Activated naive CD8-positive, alpha-beta T cell treated with anti-CD3 and anti-CD28 coated beads, Interleukin-2, amount 50 U/mL, for 24 hours (primary cell): ENCODE data around the gene AGBL3.
"Not testable (repeated sequence)": the region's sequence is repeated elsewhere in the genome, so short reads cannot be mapped to it uniquely, and the experiment has no call there.

ENCODE experiments used
- ATAC-seq: fragments of 150-1000 bp; cut with Tn5 transposase; one replicate; pipeline ENCODE4 v1.10.0; 2021
- DNase-seq: peaks from one replicate; pipeline ENCODE4 v3.0.0; 2021
- H3K27ac Mint-ChIP-seq: one replicate; pipeline ENCODE4 v1.8.0; 2021; ENCODE audit warnings: mild to moderate bottlenecking, mixed read lengths
- H3K27me3 Mint-ChIP-seq: one replicate; pipeline ENCODE4 v1.8.0; 2021; ENCODE audit warnings: mixed read lengths
- H3K36me3 Mint-ChIP-seq: one replicate; pipeline ENCODE4 v1.8.0; 2021; ENCODE audit warnings: low read depth, mixed read lengths
- H3K4me1 Mint-ChIP-seq: one replicate; pipeline ENCODE4 v1.8.0; 2021; ENCODE audit warnings: mixed read lengths
- H3K4me3 Mint-ChIP-seq: one replicate; pipeline ENCODE4 v1.8.0; 2021; ENCODE audit warnings: mild to moderate bottlenecking, moderate library complexity, mixed read lengths
- H3K9me3 Mint-ChIP-seq: one replicate; pipeline ENCODE4 v1.8.0; 2021; ENCODE audit warnings: mixed read lengths

The AGBL3 gene

GRCh38 chr7:134993877-134994456 lies 7.7 kb downstream of the AGBL3 start:
- DNase-seq (no peak), ATAC-seq (no peak)
- Mint-ChIP-seq H3K9me3 (no peaks in the 10 kb centered on the region), H3K27ac (peak overlapping the region; percentile 93), H3K4me1 (peaks cover 76% of the 10 kb centered on the region), H3K27me3 (no peaks in the 10 kb centered on the region), H3K36me3 (peaks cover 42% of the 10 kb centered on the region), H3K4me3 (no peak overlapping the region)

- ATAC-seq (peak; percentile 54), DNase-seq (peak; percentile 14)
- H3K4me1 Mint-ChIP-seq = peaks cover 65% of the 10 kb centered on the region
- H3K36me3 Mint-ChIP-seq = peaks cover 35% of the 10 kb centered on the region
- H3K9me3 Mint-ChIP-seq = no peaks in the 10 kb centered on the region
- H3K27ac Mint-ChIP-seq = peak overlapping the region; percentile 93
- H3K27me3 Mint-ChIP-seq = no peaks in the 10 kb centered on the region
- peak overlapping the region; percentile 61 for H3K4me3 Mint-ChIP-seq
Observed at GRCh38 chr7:134995239-134996096, 9.2 kb downstream of the AGBL3 start.

GRCh38 chr7:134996097-134996550 lies 9.8 kb downstream of the AGBL3 start:
- ATAC-seq = peak; percentile 22
- H3K27ac Mint-ChIP-seq = peak overlapping the region; percentile 93
- peaks cover 59% of the 10 kb centered on the region for H3K4me1 Mint-ChIP-seq

DNA sequence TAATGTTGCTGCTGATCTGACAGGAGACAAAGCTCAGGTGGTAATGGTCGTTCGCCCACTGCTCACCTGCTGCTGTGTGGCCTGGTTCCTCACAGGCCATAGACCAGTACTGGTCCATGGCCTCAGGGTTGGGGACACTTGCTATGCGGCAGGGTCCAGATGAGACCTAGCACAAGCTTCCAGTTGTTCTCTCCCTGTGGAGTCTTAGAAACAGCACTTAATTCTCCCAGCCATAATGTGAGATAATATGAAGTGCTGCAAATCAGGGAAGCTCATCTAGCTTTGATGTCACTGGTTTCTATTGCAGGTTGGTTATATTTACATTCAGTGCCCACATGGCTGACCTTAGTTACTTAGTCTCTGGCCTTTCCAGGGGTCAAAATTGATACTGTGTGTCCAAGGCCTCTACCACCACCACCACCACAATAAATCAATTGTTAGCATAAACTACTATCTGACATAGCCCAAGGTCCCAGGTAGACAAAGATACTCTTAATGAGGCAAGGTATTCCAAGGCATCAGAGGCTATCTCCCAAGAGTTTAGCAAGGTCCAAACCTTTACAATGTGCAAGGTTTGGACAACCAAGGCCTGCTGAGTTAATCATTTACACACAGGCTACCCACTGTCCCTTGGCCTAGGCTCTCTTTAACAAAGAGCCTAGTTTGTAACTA lies 11.0 kb downstream of the AGBL3 start:
- Mint-ChIP-seq H3K27me3 (no peaks in the 10 kb centered on the region), H3K4me1 (peaks cover 49% of the 10 kb centered on the region), H3K36me3 (peaks cover 27% of the 10 kb centered on the region), H3K27ac (no peak overlapping the region), H3K9me3 (peaks cover 7% of the 10 kb centered on the region), H3K4me3 (no peak overlapping the region)
- ATAC-seq (no peak), DNase-seq (no peak)

More at GRCh38 chr7:134996097-134996550, 9.8 kb downstream of the AGBL3 start:
- peaks cover 30% of the 10 kb centered on the region for H3K36me3 Mint-ChIP-seq
- H3K4me3 Mint-ChIP-seq = no peak overlapping the region
- DNase-seq = no peak
- no peaks in the 10 kb centered on the region for H3K27me3 Mint-ChIP-seq
- H3K9me3 Mint-ChIP-seq = no peaks in the 10 kb centered on the region

DNA sequence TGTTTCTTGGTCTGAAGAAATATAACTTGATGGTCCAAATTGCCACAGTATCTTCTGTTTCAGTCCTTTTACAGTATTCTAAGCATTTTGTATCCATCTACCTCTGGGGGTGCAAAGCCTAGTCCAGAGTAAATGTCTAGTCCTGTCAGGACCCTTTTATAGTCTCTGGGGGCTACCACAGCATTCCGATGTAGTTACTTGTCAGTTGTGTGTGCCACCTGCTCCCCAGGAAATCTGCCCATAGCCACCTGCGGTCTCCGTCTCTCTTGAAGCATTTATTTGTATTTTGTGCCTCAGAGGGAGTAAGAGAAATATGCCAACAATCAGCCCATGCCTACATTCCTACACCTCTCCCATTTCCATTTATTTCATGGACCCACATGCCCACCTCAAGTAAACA lies 12.8 kb downstream of the AGBL3 start:
- peaks cover 18% of the 10 kb centered on the region for H3K36me3 Mint-ChIP-seq
- ATAC-seq = no peak
- H3K9me3 Mint-ChIP-seq = peaks cover 7% of the 10 kb centered on the region
- no peak overlapping the region for H3K27ac Mint-ChIP-seq
- peaks cover 31% of the 10 kb centered on the region for H3K4me1 Mint-ChIP-seq
- DNase-seq = no peak
- no peaks in the 10 kb centered on the region for H3K27me3 Mint-ChIP-seq
- no peak overlapping the region for H3K4me3 Mint-ChIP-seq

DNA sequence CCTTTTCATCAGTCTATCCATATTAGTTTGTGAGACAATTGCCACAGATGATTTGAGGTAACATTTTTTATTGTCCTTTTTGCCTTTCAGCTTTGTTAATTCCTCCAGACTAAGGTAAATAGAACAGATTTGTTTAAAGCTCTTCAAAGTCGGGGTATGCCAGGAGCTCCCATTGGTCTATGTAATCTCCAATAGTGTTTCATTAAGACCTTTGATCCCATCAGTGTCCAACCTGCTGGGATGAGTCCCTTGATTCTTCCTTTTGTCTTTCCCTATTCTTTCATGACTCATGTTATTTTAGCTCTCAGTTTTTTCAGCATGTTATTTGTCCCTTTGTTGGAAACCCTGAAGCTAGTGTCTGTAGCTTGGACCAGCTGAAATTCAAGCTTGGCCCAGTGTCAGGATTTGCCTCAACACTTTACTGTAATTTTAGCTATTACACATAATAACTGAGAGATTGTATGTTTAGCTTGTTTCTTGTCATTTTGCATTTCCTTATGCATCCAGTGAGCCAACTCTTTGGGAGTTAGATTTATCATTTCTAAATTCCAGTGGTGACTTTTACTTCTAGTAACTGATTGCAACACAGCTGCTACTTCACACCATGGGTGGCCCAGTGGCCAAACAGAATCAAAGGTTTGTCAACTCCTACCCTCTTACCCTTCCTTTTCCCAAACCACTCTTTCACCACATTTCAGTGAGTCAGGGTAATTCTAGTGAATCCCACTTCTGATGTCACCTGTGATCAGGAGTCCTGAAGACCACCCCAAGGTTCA lies 15.3 kb downstream of the AGBL3 start:
- peaks cover 7% of the 10 kb centered on the region for H3K9me3 Mint-ChIP-seq
- H3K4me3 Mint-ChIP-seq = no peak overlapping the region
- no peak overlapping the region for H3K27ac Mint-ChIP-seq
- DNase-seq = no peak
- H3K27me3 Mint-ChIP-seq = no peaks in the 10 kb centered on the region
- peaks cover 7% of the 10 kb centered on the region for H3K36me3 Mint-ChIP-seq
- peaks cover 6% of the 10 kb centered on the region for H3K4me1 Mint-ChIP-seq
- ATAC-seq = no peak

DNA sequence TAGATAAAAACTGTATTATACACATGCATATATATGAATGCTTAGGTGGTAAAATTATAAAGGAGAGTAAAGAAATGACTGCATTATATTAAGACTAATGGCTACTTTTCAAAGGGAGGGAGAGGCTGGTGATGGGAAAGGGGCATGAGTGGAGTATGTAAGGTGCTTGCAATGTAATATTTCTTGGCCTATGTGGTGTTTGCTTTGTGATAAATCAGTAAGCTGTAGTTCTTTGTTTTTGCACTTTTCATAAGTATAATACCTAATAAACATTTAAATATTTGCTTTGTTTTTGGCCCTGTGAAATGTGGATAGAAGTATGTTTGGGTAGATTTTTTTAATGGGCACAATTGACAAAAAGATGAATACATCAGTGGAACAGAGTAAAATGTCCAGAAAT lies 25.9 kb downstream of the AGBL3 start:
- DNase-seq = no peak
- Mint-ChIP-seq H3K27ac (no peak overlapping the region), H3K4me1 (no peaks in the 10 kb centered on the region), H3K27me3 (no peaks in the 10 kb centered on the region), H3K36me3 (peaks cover 2% of the 10 kb centered on the region), H3K4me3 (no peak overlapping the region), H3K9me3 (peaks cover 9% of the 10 kb centered on the region)
- ATAC-seq = no peak

DNA sequence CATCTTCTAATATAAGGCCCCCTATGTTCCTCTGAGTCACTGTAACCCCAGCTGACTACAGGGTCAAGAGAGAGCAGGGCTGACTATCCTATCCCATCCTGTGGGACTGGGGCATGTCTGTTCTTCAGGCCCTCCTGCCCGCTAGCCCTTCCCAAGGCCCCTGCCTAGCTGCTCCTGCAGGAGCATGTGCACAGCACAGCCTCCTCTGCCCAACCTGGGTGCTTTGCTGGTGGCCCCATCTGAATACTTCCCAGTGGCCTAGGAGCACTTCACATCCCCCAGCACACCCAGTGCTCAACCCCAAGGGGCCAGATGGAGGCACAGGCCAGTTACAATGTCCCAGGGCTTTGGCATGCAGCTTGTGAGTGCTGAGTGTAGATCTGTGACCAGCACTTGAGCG lies 37.3 kb downstream of the AGBL3 start:
- ATAC-seq (no peak), DNase-seq (no peak)
- H3K9me3 Mint-ChIP-seq = peaks cover 14% of the 10 kb centered on the region
- H3K4me1 Mint-ChIP-seq = no peaks in the 10 kb centered on the region
- H3K36me3 Mint-ChIP-seq = peaks cover 4% of the 10 kb centered on the region
- H3K4me3 Mint-ChIP-seq = no peak overlapping the region
- no peak overlapping the region for H3K27ac Mint-ChIP-seq
- no peaks in the 10 kb centered on the region for H3K27me3 Mint-ChIP-seq

GRCh38 chr7:135035252-135035651 lies 48.9 kb downstream of the AGBL3 start:
- no peaks in the 10 kb centered on the region for H3K9me3 Mint-ChIP-seq
- H3K4me1 Mint-ChIP-seq = no peaks in the 10 kb centered on the region
- no peak overlapping the region for H3K4me3 Mint-ChIP-seq
- H3K27ac Mint-ChIP-seq = no peak overlapping the region
- DNase-seq (no peak), ATAC-seq (no peak)
- no peaks in the 10 kb centered on the region for H3K27me3 Mint-ChIP-seq
- H3K36me3 Mint-ChIP-seq = no peaks in the 10 kb centered on the region

GRCh38 chr7:135067017-135067416 lies 80.7 kb downstream of the AGBL3 start:
- DNase-seq, H3K27ac Mint-ChIP-seq, H3K36me3 Mint-ChIP-seq, H3K4me1 Mint-ChIP-seq, ATAC-seq, H3K4me3 Mint-ChIP-seq, H3K27me3 Mint-ChIP-seq: not testable (repeated sequence)
- peaks cover 14% of the 10 kb centered on the region for H3K9me3 Mint-ChIP-seq

DNA sequence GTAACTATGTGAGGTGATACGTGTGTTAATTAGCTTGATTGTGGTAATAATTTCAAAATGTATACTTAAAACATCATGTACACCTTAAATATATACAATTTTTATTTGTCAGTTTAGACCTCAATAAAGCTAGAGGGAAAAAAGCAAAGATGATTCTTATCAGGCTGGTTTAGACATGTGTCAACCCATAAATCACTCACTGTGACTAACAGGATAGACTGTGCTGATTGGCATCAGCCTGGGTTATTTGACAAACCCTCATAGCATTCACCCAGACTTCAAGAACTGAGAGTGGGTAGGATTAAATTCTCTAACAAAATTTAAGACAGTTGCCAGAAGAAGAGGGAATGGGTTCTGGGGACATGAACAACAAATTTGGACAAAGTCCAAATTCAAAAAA lies 87.8 kb downstream of the AGBL3 start:
- Mint-ChIP-seq H3K27me3 (no peaks in the 10 kb centered on the region), H3K9me3 (no peaks in the 10 kb centered on the region)
- DNase-seq = no peak

DNA sequence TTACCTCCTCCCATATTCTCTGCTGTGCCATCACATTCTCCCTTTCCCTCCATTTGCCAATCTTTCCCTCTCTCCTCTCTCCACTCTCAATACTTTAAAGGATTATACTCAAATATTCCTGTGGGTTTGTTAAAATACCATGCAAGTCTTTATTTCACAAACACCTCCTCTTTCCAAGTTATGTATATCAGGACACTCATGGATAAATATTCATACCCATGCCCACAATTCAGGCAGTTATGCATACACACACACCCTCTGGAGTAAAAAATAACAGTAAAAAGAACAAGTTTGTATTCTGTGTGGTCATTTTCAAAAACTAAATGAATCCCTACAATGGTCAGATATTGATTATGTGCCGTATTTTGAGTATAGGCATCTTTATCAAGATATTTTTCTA lies 88.2 kb downstream of the AGBL3 start:
- H3K4me3 Mint-ChIP-seq = no peak overlapping the region
- H3K27me3 Mint-ChIP-seq = no peaks in the 10 kb centered on the region
- DNase-seq (no peak), ATAC-seq (no peak)
- no peak overlapping the region for H3K27ac Mint-ChIP-seq
- H3K4me1 Mint-ChIP-seq = no peaks in the 10 kb centered on the region
- no peaks in the 10 kb centered on the region for H3K36me3 Mint-ChIP-seq
- H3K9me3 Mint-ChIP-seq = no peaks in the 10 kb centered on the region

More for the DNA sequence above, 87.8 kb downstream of the AGBL3 start:
- Mint-ChIP-seq H3K4me3 (no peak overlapping the region), H3K4me1 (no peaks in the 10 kb centered on the region), H3K27ac (no peak overlapping the region), H3K36me3 (no peaks in the 10 kb centered on the region)
- ATAC-seq = no peak

- DNase-seq = no peak
- Mint-ChIP-seq H3K4me1 (no peaks in the 10 kb centered on the region), H3K4me3 (no peak overlapping the region), H3K27me3 (no peaks in the 10 kb centered on the region), H3K9me3 (no peaks in the 10 kb centered on the region), H3K36me3 (no peaks in the 10 kb centered on the region), H3K27ac (no peak overlapping the region)
- ATAC-seq = no peak
Observed at GRCh38 chr7:135075716-135076115, 89.4 kb downstream of the AGBL3 start.

GRCh38 chr7:135076882-135077281 lies 90.6 kb downstream of the AGBL3 start:
- no peak overlapping the region for H3K27ac Mint-ChIP-seq
- H3K27me3 Mint-ChIP-seq = no peaks in the 10 kb centered on the region

More at GRCh38 chr7:135076882-135077281, 90.6 kb downstream of the AGBL3 start:
- Mint-ChIP-seq H3K4me1 (no peaks in the 10 kb centered on the region), H3K4me3 (no peak overlapping the region), H3K9me3 (no peaks in the 10 kb centered on the region), H3K36me3 (no peaks in the 10 kb centered on the region)
- ATAC-seq (no peak), DNase-seq (no peak)
